Epidermal melanocyte (primary cell): ENCODE data around the gene CAMK2A.

ENCODE experiments used
- DNase-seq: peaks from one replicate; pipeline ENCODE4 v3.0.0; 2011; ENCODE audit warnings: low spot score; ENCODE audit not compliant: insufficient read length

Gene CAMK2A

DNA sequence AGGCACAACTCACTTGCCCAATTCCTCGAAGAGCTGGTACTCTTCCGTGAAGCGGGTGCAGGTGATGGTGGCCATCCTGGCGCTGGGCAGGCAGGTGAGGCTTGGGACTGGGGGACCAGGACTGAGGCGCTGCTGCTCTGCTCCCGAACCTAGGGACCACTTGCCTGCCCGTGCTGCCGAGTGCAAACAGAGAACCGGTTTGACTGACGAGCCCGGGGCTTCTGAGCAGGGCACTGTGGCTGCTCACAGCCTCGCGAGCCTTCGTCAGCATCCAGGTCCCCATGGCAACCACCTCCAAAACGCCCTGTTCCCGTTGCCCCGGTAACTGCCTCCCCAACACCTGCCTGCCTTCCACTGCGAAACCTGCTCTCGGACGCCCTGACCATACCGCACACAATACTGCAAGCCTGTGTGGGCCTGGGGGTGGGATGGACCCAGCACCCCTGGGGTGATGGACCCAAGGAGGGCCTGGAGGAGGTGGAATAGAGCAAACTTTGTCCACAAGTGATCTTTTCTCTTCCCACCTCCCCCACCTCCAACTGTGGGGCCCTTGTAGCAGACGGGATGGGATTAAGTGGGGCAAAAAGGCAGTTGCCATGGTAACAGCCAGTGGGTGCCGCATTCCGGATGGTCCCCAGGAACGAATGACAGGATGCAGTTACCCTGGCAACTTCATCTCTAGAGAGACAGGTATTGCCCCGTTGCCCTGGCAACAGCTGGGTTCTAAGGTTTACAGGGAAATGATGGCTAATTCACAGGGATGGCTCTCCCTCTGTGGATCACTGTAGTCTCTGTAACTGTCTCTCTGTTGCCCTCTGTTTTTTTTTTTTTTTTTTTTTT lies at the start of gene CAMK2A:
Gene CAMK2A, minus strand, starts transcription at position 223 of the 840 bp plus-strand sequence. Its CDS starts 148 bp downstream, at position 75.
- DNase-seq: no peak

DNA sequence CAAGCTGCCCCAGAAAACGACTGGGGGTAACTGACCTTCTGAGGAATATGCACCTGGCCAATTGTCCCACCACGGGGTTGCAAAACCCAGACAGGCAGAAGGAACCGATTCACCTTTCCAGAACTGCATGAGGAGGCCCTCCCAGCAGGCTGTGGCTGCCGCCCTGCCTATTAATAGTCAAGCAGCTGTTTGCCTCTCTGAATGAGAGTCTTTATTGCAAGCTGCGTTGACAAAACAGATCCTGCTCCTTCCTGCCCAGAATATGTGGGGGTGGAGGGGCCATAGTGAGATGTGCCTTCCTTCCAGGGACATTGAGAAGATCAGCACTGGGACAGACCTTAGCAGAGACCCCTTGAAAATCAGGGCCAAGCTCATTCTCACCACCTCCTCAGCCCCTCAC lies 49.6 kb upstream of the CAMK2A start:
- peak; percentile 67 for DNase-seq

GRCh38 chr5:150338546-150338945 lies 49.0 kb upstream of the CAMK2A start:
- no peak for DNase-seq

DNA sequence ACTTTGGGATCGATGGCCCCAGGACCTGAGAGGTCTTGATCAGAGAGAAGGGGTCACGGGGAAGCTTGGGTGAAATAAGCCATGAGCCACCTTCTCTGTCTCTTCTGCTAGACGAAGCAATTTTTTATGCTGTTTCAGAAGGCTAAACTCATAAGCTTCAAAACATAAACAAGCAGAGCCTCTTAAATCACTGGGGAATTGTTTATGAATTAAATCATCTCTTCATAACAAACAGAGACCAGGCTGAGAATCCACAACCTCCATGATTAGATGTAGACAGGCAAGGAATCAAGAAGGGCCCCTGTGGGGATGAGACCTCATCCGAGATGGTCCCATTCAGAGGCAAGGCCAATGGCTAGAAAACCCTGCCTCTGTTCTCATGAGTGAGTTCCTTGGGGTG lies 46.2 kb upstream of the CAMK2A start:
- DNase-seq: no peak

- no peak for DNase-seq
Observed at GRCh38 chr5:150333400-150333799, 43.8 kb upstream of the CAMK2A start.

- no peak for DNase-seq
Observed at GRCh38 chr5:150329881-150330876, 40.6 kb upstream of the CAMK2A start.

DNA sequence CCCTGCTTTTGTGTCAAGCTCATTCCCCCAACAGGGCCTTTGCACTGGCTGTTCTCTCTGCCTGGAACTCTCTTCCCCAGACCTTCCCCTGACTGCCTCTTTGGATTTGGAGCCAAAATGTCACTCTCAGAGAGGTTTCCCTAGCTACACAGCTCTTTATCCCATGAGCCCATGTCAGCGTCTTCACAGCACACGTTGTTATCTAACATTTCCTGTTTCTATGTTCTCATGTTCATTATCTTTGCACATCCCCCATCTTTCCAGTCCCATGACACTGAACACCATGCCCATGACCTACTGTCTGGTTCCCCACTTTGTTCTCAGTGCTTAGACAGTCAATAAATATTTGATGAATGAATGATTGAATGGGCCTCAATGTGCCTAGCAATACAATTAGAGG lies 39.5 kb upstream of the CAMK2A start:
- DNase-seq: no peak

DNA sequence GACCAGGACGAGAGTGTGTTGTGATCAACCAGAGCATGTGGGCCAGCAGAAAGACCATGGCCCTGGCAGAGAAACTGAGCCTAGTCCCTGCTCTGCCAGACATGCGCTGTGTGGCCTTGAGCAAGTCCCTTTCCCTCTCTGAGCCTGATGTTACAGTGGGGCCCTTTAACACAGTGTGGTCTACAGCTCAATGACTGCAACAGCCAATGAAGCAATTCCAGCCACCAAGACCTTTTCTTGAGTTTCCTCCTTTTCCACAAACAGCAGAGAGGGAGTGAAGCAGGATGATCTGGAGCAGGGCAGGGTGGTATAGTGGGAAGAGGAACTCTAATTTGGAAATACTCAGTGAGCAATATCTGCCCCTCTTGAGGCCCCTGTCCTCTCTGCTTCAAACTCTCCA lies 38.9 kb upstream of the CAMK2A start:
- no peak for DNase-seq

- no peak for DNase-seq
Observed at GRCh38 chr5:150327139-150327538, 37.6 kb upstream of the CAMK2A start.

- no peak for DNase-seq
Observed at GRCh38 chr5:150326707-150327106, 37.1 kb upstream of the CAMK2A start.

GRCh38 chr5:150325426-150325825 lies 35.9 kb upstream of the CAMK2A start:
- no peak for DNase-seq

DNA sequence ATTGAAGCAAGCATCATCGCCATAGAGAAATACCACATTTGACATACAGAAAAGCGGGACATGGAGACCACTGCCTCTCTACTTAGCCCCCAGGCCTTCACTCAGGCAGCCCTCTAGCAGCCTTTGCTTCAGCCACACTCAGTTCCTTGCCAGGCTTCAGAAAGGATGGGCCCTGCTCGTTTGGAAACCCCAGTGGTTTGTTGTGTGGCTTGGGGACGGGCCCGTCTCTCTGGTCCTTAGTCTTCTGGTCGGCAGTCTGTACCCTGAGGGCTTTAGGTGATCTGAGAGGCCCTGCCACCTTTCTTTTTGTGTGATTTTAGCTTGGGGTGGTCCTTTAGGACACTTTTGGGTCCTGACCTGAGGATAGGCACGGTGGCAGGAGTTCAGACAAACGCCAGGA lies 34.2 kb upstream of the CAMK2A start:
- DNase-seq: no peak

GRCh38 chr5:150323092-150323491 lies 33.5 kb upstream of the CAMK2A start:
- no peak for DNase-seq

- DNase-seq: no peak
Observed at GRCh38 chr5:150322202-150322601, 32.6 kb upstream of the CAMK2A start.

DNA sequence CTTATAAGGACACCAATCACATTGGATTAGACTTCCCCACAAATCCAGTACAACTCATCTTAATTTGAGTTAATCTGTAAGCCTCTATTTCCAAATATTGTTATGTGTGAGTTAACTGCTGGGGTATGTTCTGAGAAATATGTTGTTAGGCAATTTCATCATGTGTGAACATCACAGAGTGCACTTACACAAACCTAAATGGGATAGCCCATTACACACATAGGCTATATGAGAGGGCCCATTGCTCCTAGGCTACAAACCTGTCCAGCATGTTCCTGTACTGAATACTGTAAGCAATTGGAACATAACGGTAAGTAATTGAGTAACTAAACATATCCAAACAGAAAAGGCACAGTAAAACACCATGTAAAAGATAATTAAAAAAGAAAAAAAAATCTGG lies 32.2 kb upstream of the CAMK2A start:
- DNase-seq: no peak

DNA sequence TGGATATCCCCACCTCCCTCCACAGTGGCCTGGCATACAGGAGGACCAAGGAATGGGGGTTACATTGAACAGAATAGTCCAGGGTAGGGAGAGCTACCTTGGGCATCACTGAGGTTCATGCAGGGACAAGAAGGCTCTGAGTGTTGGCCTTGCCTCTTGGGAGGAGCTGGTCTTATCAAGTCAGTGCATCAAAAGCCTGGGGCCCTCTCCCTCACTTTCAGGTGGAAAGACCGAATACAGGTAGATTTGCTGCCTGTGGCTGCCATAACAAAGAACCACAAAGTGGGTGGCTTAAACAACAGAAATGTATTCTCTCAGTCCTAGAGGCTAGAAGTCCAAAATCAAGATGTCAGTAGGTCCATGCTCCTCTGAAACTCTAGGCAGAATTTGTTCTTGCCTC lies 31.6 kb upstream of the CAMK2A start:
- no peak for DNase-seq

- peak; percentile 49 for DNase-seq
Observed at GRCh38 chr5:150320044-150320613, 30.6 kb upstream of the CAMK2A start.

DNA sequence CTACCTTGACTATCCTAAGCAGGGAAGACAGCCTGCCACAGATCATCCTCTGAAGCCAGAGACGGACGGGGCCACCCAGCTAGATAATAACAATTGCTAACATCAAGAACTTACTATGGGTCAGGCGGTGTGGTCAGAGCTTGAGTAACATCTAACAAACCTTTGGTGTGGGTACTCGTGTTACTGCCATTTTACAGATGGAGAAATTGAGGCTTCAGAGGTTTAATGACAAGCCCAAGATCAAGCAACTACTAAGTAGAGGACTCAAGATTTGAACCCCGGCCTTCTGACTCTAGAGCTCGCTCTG lies 29.9 kb upstream of the CAMK2A start:
- DNase-seq: no peak

- no peak for DNase-seq
Observed at GRCh38 chr5:150318613-150319483, 29.3 kb upstream of the CAMK2A start.

- peak; percentile 49 for DNase-seq
Observed at GRCh38 chr5:150317048-150318003, 27.8 kb upstream of the CAMK2A start.
